Tibial nerve (tissue), 3 donors: ENCODE results near the gene RTP5.

Experiments used
- CTCF ChIP-seq, 5 experiments: fragments of 200-600 bp in 3 of 5; fragments of 450-650 bp in 2 of 5; sonication (generic) in 3 of 5; IDR thresholded peaks; one replicate each; pipeline ENCODE4 v1.5.1; 2016 to 2019; ENCODE audit warnings: antibody characterized with exemption in 5 of 5, mild to moderate bottlenecking in 3 of 5, moderate library complexity in 2 of 5
- POLR2A ChIP-seq, 2 donors: fragments of 450-650 bp; IDR thresholded peaks; one replicate each; pipeline ENCODE4 v1.6.1; 2017; ENCODE audit warnings: antibody characterized with exemption in 2 of 2, mild to moderate bottlenecking in 2 of 2, moderate library complexity in 2 of 2

- TF ChIP-seq POLR2A (IDR thresholded peaks at IDR 0.05) (no peak), CTCF (IDR thresholded peaks at IDR 0.05) (no peak)
Measured at GRCh38 chr2:241901500-241902351, 32.2 kb downstream of the RTP5 start.
